Sigmoid colon (tissue), 4 donors: ENCODE measurements around the gene EFCAB5.

Experiments used
- CTCF ChIP-seq, 4 experiments: fragments of 450-650 bp in 3 of 4; fragments of 200-600 bp in 1 of 4; IDR thresholded peaks; one replicate each; pipeline ENCODE4 v1.5.1; 2016 to 2019; ENCODE audit warnings: antibody characterized with exemption in 4 of 4, mild to moderate bottlenecking in 3 of 4, moderate library complexity in 2 of 4
- EP300 ChIP-seq, 4 donors: sonication (generic); formaldehyde crosslinking; IDR thresholded peaks; one replicate each; pipeline ENCODE4 v1.6.1; 2017; ENCODE audit warnings: antibody characterized with exemption in 4 of 4
- POLR2AphosphoS5 ChIP-seq, 4 donors: sonication (generic); formaldehyde crosslinking; IDR thresholded peaks; one replicate each; pipeline ENCODE4 v1.6.1; 2017; ENCODE audit warnings: antibody characterized with exemption in 4 of 4

GRCh38 chr17:30002088-30002487 lies 60.7 kb downstream of the EFCAB5 start:
- TF ChIP-seq CTCF (IDR thresholded peaks at IDR 0.05) (no peak), POLR2AphosphoS5 (IDR thresholded peaks at IDR 0.05) (no peak), EP300 (IDR thresholded peaks at IDR 0.05) (no peak)
